Activated CD4-positive, alpha-beta T cell treated with anti-CD3 and anti-CD28 coated beads for 4 hours (primary cell): ENCODE results near the gene BTD.

Experiments
- DNase-seq, 2 donors: peaks; one replicate each; pipeline ENCODE4 v3.0.0-alpha.2; 2020

The BTD gene

DNA sequence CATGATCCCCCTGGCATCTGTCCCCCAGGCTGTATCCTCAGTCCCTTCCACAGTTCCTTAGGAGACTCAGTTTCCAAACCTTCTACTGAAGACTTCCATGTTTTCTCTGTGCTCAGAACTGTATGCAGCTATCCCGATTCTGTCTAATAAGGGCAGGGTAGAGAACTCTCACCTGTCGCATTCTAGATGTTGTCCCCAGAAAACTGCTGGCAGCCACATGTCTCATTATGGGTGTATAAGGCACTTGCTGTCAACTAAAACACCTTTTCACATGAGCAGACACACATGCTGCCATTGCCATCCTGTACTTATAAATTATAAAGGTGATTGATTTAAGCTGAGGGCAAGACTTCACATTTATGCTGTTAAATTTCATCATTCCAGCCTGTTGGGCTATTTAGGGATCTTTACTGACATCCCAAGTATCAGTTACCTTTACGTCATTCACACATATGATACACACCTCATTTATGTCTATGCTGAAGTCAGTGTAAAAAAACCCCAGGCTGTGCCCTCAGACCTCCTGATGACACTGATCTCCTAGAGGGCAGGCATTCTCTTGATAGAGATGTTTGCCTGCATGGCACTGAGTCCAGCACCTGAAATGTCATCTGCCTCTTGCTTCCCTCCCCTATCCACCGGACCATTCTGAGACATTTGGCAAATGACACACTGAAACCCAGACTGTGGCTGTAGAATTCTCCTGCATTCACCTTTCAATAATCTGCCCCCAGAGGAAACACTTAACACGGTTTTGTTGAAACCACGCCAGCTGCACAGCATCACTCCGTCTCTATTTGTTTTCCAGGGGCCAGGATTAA lies 35.8 kb downstream of the BTD start:
- no peak for DNase-seq

DNA sequence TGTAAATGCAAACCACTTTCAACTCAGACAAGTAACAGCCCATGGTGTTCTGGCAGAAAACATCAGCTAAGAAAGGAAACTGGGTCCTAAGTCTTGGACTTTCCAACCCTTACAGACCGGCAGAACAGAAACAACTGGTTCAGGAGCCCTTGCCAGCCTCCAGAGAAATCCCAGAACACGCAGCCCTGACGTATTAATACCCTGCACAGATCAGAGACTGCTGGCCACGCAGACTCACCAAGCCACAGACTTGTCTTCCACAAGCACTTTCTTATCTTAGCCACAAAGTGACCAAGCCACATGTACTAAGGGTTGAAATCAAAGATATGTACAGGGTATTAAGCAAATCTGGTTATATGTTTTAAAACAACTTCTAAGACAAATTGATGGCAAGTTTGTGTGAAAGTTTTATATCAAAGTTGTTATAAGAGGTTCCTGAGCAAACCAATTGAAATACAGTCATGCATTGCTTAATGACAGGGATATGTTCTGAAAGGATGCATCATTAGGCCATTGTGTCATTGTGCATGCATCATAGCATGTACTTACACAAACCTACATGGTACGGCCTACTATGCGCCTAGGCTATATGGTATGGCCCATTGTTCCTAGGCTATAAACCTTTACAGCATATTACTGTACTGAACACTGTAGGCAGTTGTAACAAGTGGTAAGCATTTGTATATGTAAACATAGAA lies 36.8 kb downstream of the BTD start:
- no peak for DNase-seq

DNA sequence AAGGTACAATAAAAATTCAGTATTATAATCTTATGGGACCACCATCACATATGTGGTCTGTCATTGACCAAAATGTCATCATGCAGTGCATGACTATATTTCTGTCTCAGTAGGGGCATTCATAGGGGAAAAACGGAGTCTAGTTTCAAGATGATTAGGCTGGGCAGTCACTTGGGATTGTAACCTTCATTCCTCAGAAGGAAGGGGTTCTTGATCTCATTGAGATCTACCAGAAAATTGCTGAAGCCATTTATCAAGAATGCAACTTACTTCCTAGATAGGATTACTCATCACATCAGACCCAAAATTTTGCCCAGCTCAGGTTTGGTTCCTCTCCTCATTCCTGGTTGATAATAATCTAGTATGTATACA lies 37.3 kb downstream of the BTD start:
- no peak for DNase-seq

DNA sequence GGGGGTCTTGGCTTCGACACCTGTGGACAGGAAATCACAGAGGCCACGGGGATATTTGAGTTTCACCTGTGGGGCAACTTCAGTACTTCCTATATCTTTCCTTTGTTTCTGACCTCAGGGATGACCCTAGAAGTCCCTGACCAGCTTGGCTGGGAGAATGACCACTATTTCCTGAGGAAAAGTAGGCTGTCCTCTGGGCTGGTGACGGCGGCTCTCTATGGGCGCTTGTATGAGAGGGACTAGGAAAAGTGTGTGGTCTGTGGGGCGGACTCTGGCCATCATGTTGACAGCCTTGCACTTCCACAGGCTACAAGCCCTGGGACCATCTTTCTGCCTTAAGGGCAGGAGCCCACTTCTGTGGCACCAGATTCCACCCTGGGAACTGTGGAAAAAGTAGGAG lies 43.7 kb downstream of the BTD start:
- no peak for DNase-seq

DNA sequence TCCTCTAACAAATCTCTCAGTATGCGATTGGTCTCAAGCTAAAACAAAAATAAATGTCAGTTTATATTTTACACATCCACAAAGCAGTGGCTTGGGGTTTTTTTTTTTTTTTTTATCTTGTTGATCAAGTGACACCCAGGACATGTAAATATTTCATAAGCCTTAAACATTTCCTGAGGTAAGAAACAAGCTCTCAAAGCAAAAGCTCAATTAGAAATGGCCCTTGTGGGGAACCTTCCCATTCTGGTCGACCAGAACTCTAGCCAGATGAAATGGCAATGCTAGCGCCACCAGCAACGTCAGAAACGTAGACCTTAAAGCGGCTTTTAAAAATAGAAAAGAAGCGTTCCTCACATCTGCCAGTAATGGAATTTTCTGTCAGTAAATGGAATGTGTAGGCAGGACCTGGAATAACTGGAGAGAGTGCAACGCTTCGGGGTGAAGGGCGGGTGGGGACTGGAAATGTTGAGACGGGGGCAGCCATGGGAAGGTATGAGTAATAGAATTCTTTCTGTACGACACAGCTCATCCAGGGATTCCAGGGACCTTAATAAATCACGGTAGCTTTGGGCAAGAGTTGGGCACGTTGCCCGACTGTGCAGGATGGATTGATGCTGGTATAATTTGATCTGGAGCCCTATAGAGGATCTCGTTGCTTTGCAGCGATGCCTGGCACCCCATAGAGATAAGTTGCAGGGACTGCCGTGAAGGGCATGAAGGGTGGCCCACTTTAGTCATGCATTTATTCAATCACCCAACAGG lies 44.4 kb downstream of the BTD start:
- no peak for DNase-seq

DNA sequence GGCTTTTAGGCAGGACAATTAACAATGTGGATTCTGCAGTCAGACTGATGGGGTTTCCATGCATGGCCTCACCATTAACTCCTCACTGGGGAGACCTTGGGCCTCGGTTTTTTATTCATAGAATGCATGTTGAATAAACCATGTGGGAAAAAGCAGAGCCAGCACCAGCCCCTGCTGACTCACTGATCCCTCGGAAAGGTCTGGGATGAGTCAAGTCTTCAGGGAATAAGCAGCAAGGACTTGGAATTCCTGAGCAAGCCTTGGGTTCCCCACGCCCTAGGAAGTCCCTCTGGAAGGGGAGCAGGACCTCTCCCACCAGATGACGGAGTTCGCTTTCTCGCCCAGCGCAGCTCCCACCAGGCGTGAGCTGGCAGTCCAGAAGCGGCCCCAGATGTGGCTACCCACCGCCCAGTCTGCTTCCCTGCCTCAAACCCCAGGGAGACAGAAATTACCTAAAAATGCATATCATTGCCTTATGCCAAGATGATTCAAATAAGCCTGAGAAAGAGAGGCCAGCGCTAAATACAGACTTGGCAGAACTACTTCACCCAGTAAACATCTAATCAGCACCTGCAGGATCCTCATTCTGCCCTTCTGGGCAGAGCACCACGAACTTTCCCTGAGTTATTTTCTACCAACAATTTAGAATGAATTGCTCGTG lies 45.4 kb downstream of the BTD start:
- DNase-seq: no peak

DNA sequence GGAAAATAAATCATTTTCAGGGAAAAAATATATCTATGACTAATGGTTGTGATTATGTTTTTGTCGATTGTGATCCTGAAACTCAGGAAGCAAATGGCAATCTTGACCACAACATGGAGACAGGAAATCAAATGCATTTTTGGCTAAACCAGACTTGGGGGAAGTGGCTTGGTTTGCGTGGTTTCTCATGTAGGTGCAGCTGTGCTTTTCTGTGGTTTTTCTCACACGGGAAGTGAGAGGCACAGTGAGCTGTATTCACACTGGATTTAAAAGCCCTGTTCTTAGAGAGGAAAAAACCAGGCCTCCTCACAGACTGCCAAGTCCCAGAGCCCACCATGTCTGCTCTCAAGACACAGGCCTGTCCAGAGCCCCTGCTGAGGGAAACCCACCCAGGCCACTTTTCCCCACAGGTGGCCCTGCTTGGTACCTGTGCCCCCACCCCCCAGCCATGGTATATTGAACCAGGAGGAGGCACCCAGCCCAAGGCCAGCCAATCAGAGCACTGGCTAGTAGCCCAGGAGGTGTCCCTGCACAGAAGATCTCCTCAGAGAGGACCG lies 46.1 kb downstream of the BTD start:
- peak; percentile 36 to 42 for DNase-seq

DNA sequence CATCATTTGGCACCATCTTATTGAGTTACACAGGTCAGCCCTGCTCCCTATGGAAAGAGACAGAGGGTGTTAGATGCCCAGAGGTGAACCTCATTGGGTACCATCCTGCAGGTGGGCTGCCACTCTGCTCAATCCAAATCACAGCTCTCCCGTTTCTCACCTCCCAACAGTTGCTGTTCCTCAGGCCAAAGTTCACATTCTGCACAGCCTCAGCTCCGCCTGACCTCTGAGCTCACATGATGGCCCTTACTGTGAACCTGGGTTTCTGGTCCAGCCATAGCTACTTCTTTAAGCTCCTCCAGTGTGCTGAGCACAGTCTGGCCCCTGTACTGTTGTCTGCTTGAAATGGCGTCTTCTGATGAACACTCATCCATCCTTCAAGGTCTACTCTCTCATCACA lies 47.8 kb downstream of the BTD start:
- no peak for DNase-seq

DNA sequence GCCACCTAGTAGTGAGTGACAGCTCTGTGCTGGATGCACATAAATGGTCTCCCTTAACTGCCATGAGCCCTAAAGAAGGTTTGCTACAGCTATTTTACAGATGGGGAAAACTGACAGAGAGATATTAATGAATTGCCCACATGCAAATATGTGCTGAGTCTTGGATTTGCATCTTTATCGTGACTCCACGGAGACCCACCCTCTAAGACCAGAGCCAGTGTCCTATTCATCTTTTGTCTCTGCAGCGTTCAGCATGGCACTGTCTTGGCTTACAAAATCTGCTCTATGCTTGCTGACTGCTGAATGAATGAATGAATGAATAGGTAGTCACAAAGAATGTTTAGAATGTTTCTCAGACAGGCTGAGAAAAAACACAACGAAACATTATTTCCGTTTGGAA lies 48.3 kb downstream of the BTD start:
- no peak for DNase-seq

DNA sequence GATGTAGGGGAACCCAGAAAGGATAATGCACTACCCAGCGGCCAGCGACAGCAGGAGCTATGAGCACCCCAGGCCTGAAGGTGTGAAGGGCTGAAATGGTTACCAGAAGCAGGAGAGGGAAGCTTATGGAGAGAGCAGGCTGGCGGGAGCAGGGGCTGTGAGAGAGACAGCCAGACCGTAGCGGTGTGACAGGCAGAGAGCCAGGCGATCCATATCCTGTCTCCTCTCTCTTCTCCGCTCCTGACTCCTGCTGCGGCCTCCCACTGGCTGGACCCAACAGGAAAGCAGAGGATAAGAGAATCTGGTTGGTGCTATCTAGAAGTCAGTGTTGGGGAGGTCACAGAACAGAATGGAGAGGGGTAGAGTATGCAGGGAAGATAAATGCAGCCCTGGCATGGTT lies 49.9 kb downstream of the BTD start:
- DNase-seq: no peak

DNA sequence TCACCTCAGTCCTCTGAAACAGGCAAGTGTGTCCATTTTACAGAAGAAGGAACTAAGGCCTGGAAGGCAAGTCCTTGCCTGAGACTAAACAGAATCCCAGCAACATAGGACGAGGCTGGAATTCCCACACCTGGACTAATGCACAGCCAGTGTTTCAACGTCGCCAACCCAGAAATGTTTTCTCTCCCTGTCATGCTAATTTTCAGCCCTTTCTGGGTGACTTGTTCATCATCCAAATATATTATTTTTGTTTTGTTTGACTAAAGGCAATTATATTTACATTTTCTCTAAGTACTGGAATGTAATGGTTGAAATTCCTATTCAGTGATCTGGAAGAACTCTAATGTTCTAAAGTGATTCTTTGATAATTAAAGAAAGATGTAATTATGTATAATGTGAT lies 51.8 kb downstream of the BTD start:
- no peak for DNase-seq

DNA sequence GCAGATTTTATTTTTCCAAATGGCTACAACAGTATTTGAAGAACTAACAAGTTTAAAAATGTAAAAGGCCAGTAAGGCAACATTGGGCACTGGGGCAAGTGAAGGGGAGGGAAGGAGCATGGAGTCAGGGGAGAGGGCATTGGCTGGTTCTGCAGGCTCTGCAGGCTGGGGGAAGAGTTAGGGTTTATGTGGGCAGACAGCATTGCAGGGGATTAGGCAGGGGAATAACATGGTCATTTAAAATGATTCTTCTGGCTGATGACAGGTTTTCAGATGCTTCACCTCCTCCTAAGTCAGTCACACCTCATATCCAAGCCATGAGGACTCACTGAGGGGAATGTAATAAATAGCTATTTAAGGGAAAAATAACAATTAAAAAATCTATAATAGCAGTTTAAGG lies 52.6 kb downstream of the BTD start:
- DNase-seq: no peak

DNA sequence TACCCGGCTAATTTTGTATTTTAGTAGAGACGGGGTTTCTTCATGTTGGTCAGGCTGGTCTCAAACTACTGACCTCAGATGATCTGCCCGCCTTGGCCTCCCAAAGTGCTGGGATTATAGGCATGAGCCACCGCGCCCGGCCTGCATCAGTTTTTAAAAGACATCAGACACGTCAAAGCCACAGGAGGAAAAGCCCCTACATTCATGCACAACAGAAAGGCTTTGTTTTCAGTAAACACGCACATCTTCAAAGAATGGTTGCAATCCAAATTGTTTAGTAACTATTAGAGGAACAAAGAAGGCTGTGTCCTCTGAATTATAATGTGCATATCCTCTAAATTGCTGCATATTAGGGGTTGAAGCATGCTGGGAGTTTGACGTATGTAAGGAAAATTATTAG lies 53.3 kb downstream of the BTD start:
- DNase-seq: no peak

DNA sequence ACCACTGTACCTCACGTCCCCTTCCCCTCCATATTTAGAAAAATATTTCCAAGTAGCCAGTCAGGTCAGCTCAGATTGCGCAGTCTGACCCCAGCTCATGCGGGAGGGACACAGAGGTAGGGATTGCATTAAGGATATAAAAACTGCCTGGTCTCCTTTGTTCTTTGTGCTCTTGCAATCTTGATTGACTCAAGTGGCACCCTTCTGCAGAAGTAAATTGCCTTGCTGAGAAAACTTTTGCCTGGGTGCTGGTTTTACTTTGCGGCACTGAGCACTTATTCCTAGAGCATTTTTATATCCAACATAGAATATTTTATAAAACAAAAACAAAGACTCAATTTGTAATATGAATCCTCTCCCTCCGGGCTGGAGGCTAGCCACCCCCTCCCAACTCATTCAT lies 54.8 kb downstream of the BTD start:
- DNase-seq: no peak

DNA sequence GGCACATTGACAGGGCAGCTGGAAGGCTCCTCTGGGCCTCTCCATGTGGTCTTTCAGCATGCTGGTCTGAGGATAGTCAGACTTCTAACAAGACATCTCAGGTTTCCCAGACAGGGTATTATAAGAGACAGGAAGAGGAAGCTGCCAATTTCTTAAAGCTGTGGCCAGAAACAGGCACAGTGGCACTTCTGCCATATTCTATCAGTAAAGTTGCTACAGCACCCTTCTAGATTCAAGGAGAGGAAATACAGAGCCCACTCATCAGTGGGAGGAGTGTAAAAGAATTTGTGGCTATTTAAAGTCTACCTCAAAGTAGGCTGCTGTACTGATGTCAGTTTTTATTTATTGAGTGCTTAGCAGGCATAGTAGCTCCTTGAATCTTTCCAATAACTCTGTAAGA lies 55.5 kb downstream of the BTD start:
- DNase-seq: no peak

DNA sequence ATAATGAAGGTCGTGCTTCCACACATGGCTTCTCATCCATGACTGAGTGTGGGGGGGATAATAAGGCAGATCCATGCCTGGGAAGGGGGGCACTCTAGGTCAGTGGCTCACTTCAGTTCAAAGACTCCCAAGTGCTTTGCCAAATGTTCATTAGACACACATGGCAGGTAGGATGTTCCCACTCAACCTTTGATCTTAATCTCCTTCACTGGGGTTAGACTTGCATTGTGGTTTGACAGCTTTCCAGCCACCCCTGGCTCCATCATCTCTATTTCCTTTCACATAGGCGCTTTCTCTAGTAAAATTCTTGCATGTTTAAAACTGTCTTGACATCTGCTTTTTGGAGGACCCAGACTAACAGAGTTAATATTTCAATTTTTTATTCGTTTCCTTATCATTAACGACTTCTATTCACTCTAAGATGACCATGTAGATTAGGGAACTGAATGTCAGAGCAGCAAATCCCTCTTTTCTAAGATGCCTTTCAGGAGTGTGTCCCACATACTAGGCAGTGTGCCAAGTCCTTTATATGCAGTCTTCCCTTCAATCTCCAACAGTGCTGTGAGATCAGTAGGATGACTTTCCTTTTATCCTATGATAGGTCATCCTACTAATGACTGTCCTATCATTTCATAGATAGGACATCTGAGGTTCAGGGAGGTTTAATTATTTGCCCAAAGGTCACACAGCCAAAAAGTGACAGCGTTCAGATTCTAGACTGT lies 57.9 kb downstream of the BTD start:
- no peak for DNase-seq

DNA sequence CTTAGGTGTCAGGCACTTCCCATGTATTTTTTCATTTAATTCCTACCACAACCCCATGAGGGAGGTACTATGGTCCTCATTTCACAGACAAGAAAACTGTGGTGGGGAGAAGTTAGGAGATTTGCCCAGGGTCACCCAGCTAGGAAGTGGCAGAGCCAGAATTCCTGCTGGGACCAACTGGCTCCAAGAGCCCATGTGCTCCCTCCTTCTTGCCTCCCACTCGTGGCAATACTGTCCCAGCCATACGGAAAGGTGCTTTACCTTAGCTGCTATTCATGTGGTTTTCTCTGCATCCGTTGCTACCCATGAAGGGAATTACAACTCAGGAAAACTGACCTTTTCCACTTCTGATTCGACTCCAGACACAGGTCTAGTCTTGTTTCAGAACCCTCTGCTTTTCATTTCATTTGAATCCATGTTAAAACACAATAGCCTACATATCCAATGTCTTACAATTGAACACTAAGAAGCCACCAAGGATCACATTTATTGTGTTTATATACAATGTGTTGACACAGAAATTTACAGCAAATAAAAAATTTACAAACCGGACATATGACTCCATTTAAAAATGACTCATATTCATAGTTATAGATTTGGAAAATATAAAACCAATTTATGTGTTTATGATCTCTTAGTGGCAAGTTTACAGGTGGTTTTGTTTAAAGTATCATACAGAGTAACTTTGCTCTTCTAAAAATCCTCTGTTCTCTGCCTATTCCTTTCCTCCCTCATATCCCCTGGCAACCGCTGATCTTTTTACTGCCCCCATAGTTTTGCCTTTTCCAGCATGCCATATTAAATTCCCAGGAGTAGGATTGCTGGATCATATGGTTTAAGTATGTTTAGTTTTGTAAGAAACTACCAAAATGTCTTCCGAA lies 58.8 kb downstream of the BTD start:
- DNase-seq: no peak

DNA sequence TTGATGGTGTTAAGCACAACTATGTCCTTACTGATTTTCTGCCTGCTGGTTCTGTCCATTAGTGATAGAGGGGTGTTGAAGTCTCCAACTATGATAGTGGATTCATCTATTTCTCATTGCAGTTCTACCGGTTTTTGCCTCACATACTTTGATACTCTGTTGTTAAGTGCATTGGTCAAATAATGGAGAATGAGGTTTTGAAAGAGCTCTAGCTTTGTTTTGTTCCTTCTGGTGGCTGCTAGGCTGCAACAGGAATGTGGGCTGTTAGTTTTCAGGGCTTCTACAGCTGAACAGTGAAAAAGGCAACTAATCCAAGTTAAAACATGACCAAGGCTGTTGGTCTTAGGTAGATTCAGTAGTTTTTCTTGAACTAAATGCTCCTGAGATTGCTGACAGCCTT lies 62.6 kb downstream of the BTD start:
- no peak for DNase-seq

DNA sequence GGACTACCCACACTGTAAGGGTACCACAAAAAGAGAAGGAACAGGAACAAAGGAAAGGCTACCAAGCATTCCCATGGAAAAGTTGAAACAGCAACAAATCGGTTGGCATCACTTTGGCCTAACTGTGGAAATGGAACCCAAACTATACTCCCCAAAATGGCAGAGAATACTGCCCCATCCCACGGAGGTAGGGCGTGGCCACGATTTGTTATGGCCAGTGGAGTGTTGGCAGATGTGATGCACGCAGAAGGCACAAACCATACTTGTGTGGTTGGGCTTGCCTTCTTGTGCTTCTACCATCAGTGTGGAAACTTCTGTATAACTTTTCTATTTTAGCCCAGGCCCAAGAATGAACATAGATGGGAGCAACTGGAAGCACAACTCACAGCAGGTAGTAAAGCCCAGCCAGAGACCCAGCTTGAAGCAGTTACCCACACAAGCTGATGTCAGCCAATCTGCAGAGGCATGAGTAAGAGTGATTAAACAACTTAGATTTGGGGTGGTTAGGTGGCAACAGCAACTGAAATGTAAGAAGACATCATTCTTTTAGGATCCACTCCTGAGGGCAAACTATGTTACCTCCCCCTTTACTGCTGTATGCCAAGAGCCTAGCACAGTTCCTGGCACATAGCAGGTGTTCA lies 64.1 kb downstream of the BTD start:
- DNase-seq: no peak

DNA sequence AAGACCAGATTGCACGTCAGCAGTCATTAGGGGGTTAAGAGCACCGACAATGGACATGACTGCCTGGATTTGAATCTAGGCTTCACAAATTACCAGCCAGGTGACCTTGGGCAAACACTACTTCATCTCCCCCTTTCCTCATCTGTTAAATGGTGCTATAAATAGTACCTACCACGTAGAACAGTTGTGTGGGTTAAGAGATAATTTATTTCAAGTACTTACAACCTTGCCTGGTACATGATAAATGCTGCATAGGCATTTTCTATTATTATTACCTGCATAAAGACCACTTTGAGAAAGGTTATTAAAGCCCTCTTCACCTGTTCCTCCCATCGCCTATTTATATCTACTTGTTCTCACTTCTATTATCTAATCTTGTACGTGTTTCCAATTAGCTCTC lies 64.7 kb downstream of the BTD start:
- no peak for DNase-seq

DNA sequence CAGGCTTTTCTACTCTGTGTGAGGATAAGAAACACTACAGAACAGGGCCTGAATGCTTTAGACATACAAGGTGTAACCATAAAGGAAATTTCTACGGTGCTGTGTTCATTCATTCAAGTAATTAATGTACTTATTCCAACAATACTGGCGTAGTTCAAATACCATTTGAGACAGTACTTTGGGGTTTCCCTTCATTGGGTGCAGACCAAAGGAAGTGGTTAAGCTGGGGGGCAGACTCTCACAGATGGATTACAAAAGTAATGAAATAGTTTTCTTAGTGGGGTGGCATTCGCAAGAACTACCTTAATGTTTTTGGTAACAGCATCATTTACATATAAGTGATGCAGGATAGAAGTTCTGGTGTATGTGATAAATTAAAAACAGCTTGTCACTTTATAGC lies 65.9 kb downstream of the BTD start:
- peak; percentile 14 to 18 for DNase-seq
